ENCODE data around the gene GPR107. TPM values are rescaled to one million over a fixed set of nuclear protein-coding genes. Genes with fewer than 3 reads are reported as not detected.
"Not testable (repeated sequence)": the region's sequence is repeated elsewhere in the genome, so short reads cannot be mapped to it uniquely, and the experiment has no call there.

GPR107 gene
- total RNA-seq, 1 experiment from 2014 or later, result 33.2 TPM

GRCh38 chr9:130021842-130022241, 31.9 kb upstream of the GPR107 start:
- H3K27ac Mint-ChIP-seq; H3K4me1 Mint-ChIP-seq; H3K36me3 Mint-ChIP-seq; H3K27me3 Mint-ChIP-seq (ENCODE audit: low read depth); DNase-seq (ENCODE audit: low spot score); CTCF ChIA-PET; POLR2A ChIA-PET; H3K9me3 Mint-ChIP-seq; H3K4me3 Mint-ChIP-seq; ATAC-seq: not testable (repeated sequence)

GRCh38 chr9:130022566-130023143, 31.1 kb upstream of the GPR107 start:
- DNase-seq (ENCODE audit: low spot score) (no peak), ATAC-seq (no peak)
- ChIA-PET CTCF (interaction anchor here (0.9 kb wide), 1 partner anchor 16 kb away, joined by 7 read pairs; no protein-coding TSS in a partner anchor), POLR2A (no interaction called here)
- H3K4me1 Mint-ChIP-seq, result no peaks in the 10 kb centered on the region
- no peaks in the 10 kb centered on the region for H3K27me3 Mint-ChIP-seq (ENCODE audit: low read depth)
- H3K27ac Mint-ChIP-seq, result peak overlapping the region; percentile 17; the same call in 1 of the 2 replicates
- H3K36me3 Mint-ChIP-seq, result no peaks in the 10 kb centered on the region
- no peaks in the 10 kb centered on the region for H3K9me3 Mint-ChIP-seq
- TF ChIP-seq ZNF121 (CRISPR knock-in tag; IDR thresholded peaks at IDR 0.05), result 0 out of 2 replicates have a peak, but pooled peaks have one; percentile 32
- TF ChIP-seq NR3C1 (CRISPR knock-in tag; conservative IDR thresholded peaks at IDR 0.05; ENCODE audit: low read depth), result no peak
- TF ChIP-seq AFF4 (CRISPR knock-in tag; IDR thresholded peaks at IDR 0.05; ENCODE audit: borderline replicate concordance), result no peak
- TF ChIP-seq NR1H2 (CRISPR knock-in tag; IDR thresholded peaks at IDR 0.05), result no peak
- no peak overlapping the region for H3K4me3 Mint-ChIP-seq

GRCh38 chr9:130023144-130023787, 30.4 kb upstream of the GPR107 start:
- H3K27me3 Mint-ChIP-seq (ENCODE audit: low read depth), result no peaks in the 10 kb centered on the region
- no peaks in the 10 kb centered on the region for H3K9me3 Mint-ChIP-seq
- no peaks in the 10 kb centered on the region for H3K36me3 Mint-ChIP-seq
- no peaks in the 10 kb centered on the region for H3K4me1 Mint-ChIP-seq
- DNase-seq (ENCODE audit: low spot score) (no peak), ATAC-seq (no peak)
- H3K27ac Mint-ChIP-seq, result no peak overlapping the region
- ChIA-PET CTCF (interaction anchor here (0.9 kb wide), 1 partner anchor 15 kb away, joined by 7 read pairs; no protein-coding TSS in a partner anchor), POLR2A (no interaction called here)
- no peak overlapping the region for H3K4me3 Mint-ChIP-seq
- TF ChIP-seq ERG (CRISPR knock-in tag; IDR thresholded peaks at IDR 0.05) (no peak), ZNF317 (CRISPR knock-in tag; IDR thresholded peaks at IDR 0.05; ENCODE audit: borderline replicate concordance, low read depth) (no peak), ZNF416 (CRISPR knock-in tag; IDR thresholded peaks at IDR 0.05) (no peak), ZNF281 (CRISPR knock-in tag; IDR thresholded peaks at IDR 0.05) (no peak), ZNF671 (CRISPR knock-in tag; IDR thresholded peaks at IDR 0.05) (no peak), ZNF396 (CRISPR knock-in tag; IDR thresholded peaks at IDR 0.05; ENCODE audit: borderline replicate concordance) (no peak), NFATC4 (CRISPR knock-in tag; IDR thresholded peaks at IDR 0.05) (no peak), JAZF1 (CRISPR knock-in tag; IDR thresholded peaks at IDR 0.05) (no peak), NFE2L1 (CRISPR knock-in tag; IDR thresholded peaks at IDR 0.05) (no peak), HMGA2 (CRISPR knock-in tag; IDR thresholded peaks at IDR 0.05) (no peak), TEAD4 (CRISPR knock-in tag; IDR thresholded peaks at IDR 0.05) (no peak), EMX1 (CRISPR knock-in tag; IDR thresholded peaks at IDR 0.05) (no peak), ZSCAN18 (CRISPR knock-in tag; IDR thresholded peaks at IDR 0.05) (no peak), TEAD1 (CRISPR knock-in tag; IDR thresholded peaks at IDR 0.05) (no peak), IRF2 (CRISPR knock-in tag; IDR thresholded peaks at IDR 0.05; ENCODE audit: borderline replicate concordance, low read depth) (no peak), HMGXB4 (CRISPR knock-in tag; IDR thresholded peaks at IDR 0.05) (no peak)

All from WTC11 (cell line).